GM12878 (cell line): ENCODE data around the gene DIP2C. TPM values are rescaled to one million over a fixed set of nuclear protein-coding genes. Genes with fewer than 3 reads are reported as not detected.
A peak's percentile ranks its signal among the peaks of the same experiment; 100 is the strongest.

Experiments
- ATAC-seq: fragments of 200-7000 bp; cut with Tn5 transposase; 3 replicates; pipeline ENCODE4 v1.9.1; 2020; ENCODE audit warnings: mild to moderate bottlenecking, moderate library complexity
- BruUV-seq: library from RNA; stranded (reverse); fragments of 400-500 nt; replicated peaks from 2 replicates; lab custom pipeline; 2021; lab: Mats Ljungman, UMichigan
- CTCF ChIA-PET: fragments of 300-600 bp; sonication (Branson Sonifier 250); formaldehyde crosslinking; extraction: SDS; loops from one replicate; lab custom pipeline; 2021; ENCODE audit warnings: inconsistent platforms; lab: Yijun Ruan, JAX
- POLR2A ChIA-PET: fragments of 350-600 bp; formaldehyde crosslinking; extraction: SDS; loops from one replicate; lab custom pipeline; 2021; ENCODE audit warnings: inconsistent platforms; lab: Charles Lee
- RAD21 ChIA-PET: fragments of 300-600 bp; sonication (Branson Sonifier 250); formaldehyde crosslinking; loops from one replicate; lab custom pipeline; 2023; ENCODE audit warnings: antibody characterized with exemption; ENCODE audit not compliant: unreplicated experiment; lab: Charles Lee
- SMC1A ChIA-PET: fragments of 300-600 bp; sonication (Branson Sonifier 250); formaldehyde crosslinking; loops from one replicate; lab custom pipeline; 2023; ENCODE audit not compliant: unreplicated experiment, uncharacterized antibody; lab: Charles Lee
- DNase-seq: peaks from one replicate; pipeline ENCODE4 v3.0.0-alpha.2; 2011; ENCODE audit warnings: low read depth, low spot score
- FAIRE-seq: peaks from 3 replicates; lab custom pipeline; 2011; peaks lifted over from hg19 to GRCh38; lab: Jason Lieb, UNC
- H2AFZ ChIP-seq: 2 replicates; pipeline ENCODE4 v1.6.0; 2011; ENCODE audit warnings: low read depth, low read length, control low read depth; ENCODE audit not compliant: control insufficient read depth
- H3K27ac ChIP-seq: 2 replicates; pipeline ENCODE4 v1.5.1; 2011; ENCODE audit warnings: control low read depth; ENCODE audit not compliant: control insufficient read depth, insufficient read depth
- H3K27me3 ChIP-seq, 2 experiments: replicated peaks in 1 of 2; 2 replicates each; pipeline versions ENCODE4 v1.6.0 to v1.6.1; 2011; ENCODE audit warnings: low read length in 1 of 2; ENCODE audit not compliant: control insufficient read depth in 2 of 2, insufficient read depth in 2 of 2
- H3K36me3 ChIP-seq, 2 experiments: 2 replicates each; pipeline ENCODE4 v1.5.1; 2011; ENCODE audit warnings: low read length in 1 of 2; ENCODE audit not compliant: control insufficient read depth in 2 of 2, insufficient read depth in 2 of 2
- H3K4me1 ChIP-seq: 2 replicates; pipeline ENCODE4 v1.6.1; 2011; ENCODE audit warnings: mild to moderate bottlenecking, low read length, moderate library complexity, mixed read lengths; ENCODE audit not compliant: control insufficient read depth, insufficient read depth
- H3K4me2 ChIP-seq: 2 replicates; pipeline ENCODE4 v1.6.0; 2011; ENCODE audit warnings: control low read depth; ENCODE audit not compliant: control insufficient read depth, insufficient read depth
- H3K4me3 ChIP-seq: fragments of 200-600 bp; sonication (generic); 2 replicates; pipeline ENCODE4 v1.5.1; 2016
- H3K79me2 ChIP-seq: 2 replicates; pipeline ENCODE4 v1.6.0; 2011; ENCODE audit warnings: low read length; ENCODE audit not compliant: control insufficient read depth, insufficient read depth
- H3K9ac ChIP-seq: 2 replicates; pipeline ENCODE4 v1.8.0; 2011; ENCODE audit warnings: low read length, control low read depth, mixed read lengths; ENCODE audit not compliant: control insufficient read depth, insufficient read depth
- H3K9me3 ChIP-seq: replicated peaks from 3 replicates; pipeline ENCODE4 v1.5.1; 2011; ENCODE audit warnings: mild to moderate bottlenecking, low read length; ENCODE audit not compliant: control insufficient read depth, insufficient read depth
- H4K20me1 ChIP-seq: 2 replicates; pipeline ENCODE4 v1.6.0; 2011; ENCODE audit not compliant: control insufficient read depth, insufficient read depth
- CBX3 ChIP-seq: fragments of 200-600 bp; sonication (generic); IDR thresholded peaks from 2 replicates; pipeline ENCODE4 v1.6.1; 2016; ENCODE audit warnings: low read depth, borderline replicate concordance
- KDM1A ChIP-seq: fragments of 200-600 bp; sonication (generic); IDR thresholded peaks from 2 replicates; pipeline ENCODE4 v1.6.1; 2016; ENCODE audit warnings: borderline replicate concordance
- KLF5 ChIP-seq: fragments of 450-650 bp; IDR thresholded peaks from 2 replicates; pipeline ENCODE4 v1.6.1; 2014; ENCODE audit warnings: mild to moderate bottlenecking; ENCODE audit not compliant: partially characterized antibody
- LARP7 ChIP-seq: fragments of 450-650 bp; IDR thresholded peaks from 2 replicates; pipeline ENCODE4 v1.6.1; 2017; ENCODE audit warnings: mild to moderate bottlenecking
- NFXL1 ChIP-seq: fragments of 450-650 bp; IDR thresholded peaks from 2 replicates; pipeline ENCODE4 v1.6.1; 2017; ENCODE audit warnings: antibody characterized with exemption, mild to moderate bottlenecking, borderline replicate concordance
- NR2F1 ChIP-seq: fragments of 450-650 bp; conservative IDR thresholded peaks from 2 replicates; pipeline ENCODE4 v1.6.1; 2017; ENCODE audit warnings: mild to moderate bottlenecking
- ZNF24 ChIP-seq: fragments of 450-650 bp; IDR thresholded peaks from 2 replicates; pipeline ENCODE4 v1.6.1; 2017; ENCODE audit warnings: antibody characterized with exemption, mild to moderate bottlenecking
- whole genome bisulfite sequencing: methylation state at CpG from one replicate; pipeline ENCODE4 v1.1.6; 2016; ENCODE audit warnings: low lambda C conversion rate; ENCODE audit not compliant: insufficient replicate concordance, insufficient coverage; ENCODE audit errors: missing lambda C conversion rate; 5-methylcytosine and 5-hydroxymethylcytosine counted together
- in situ Hi-C: fragments of 300-500 bp; cut with MboI; formaldehyde crosslinking; loops from 9 replicates; pipeline ENCODE4 v1.14.3; 2018; ENCODE audit warnings: mixed read lengths
- intact Hi-C: fragments of 100-400 bp; cut with micrococcal nuclease; formaldehyde crosslinking; loops from one replicate; pipeline ENCODE4 v1.14.2; 2022; ENCODE audit not compliant: unreplicated experiment
- polyA plus RNA-seq, 11 experiments: library from polyadenylated mRNA; depleted of rRNA in 4 of 11; unstranded in 6 of 11; stranded (reverse) in 5 of 11; fragments of >200 nt; fragmentation: Nextera tagmentation in 4 of 11; fragmentation: Illumina TruSeq in 1 of 11; extraction: Ambion mirVana in 4 of 11; extraction: Trizol in 1 of 11; gene quantifications; 1 replicate in 1 of 11; 2 replicates in 10 of 11; pipeline versions ENCODE4 v1.2.1 to v1.2.3, GENCODE V29; 2011 to 2016; ENCODE audit warnings: inconsistent platforms in 2 of 11, missing spikeins in 2 of 11, low read depth in 1 of 11
- total RNA-seq, 4 experiments: library from RNA; depleted of rRNA in 3 of 4; stranded (reverse); fragments of >200 nt in 3 of 4; fragmentation: Illumina TruSeq in 1 of 4; extraction: Trizol in 1 of 4; gene quantifications; 2 replicates each; pipeline versions ENCODE4 v1.2.1 to v1.2.3, GENCODE V29; 2013 to 2021
- TF ChIP-seq, protein P1 (sequence below): IDR thresholded peaks from 2 replicates; pipeline ENCODE4 v1.6.1; 2011; ENCODE audit warnings: borderline replicate concordance, low read depth, mild to moderate bottlenecking, moderate library complexity, low read length; ENCODE audit not compliant: insufficient read depth, poor library complexity, severe bottlenecking
- TF ChIP-seq, protein P2 (sequence below): fragments of 450-650 bp; IDR thresholded peaks from 2 replicates; pipeline ENCODE4 v1.6.1; 2018; ENCODE audit warnings: mild to moderate bottlenecking, low read depth, moderate library complexity; ENCODE audit not compliant: partially characterized antibody
- TF ChIP-seq, protein P3 (sequence below): IDR thresholded peaks from 2 replicates; pipeline ENCODE4 v1.6.1; 2011; ENCODE audit warnings: borderline replicate concordance, low read depth, mild to moderate bottlenecking, moderate library complexity, mixed read lengths, low read length; ENCODE audit not compliant: insufficient read depth; ENCODE audit errors: extremely low read length

DIP2C gene
- total and polyA plus RNA-seq, 10 of the 15 experiments (the other 5 are each of a cell fraction or from before 2014, with no cell fraction given), result 0.01 to 0.10 (median 0.06) TPM

DNA sequence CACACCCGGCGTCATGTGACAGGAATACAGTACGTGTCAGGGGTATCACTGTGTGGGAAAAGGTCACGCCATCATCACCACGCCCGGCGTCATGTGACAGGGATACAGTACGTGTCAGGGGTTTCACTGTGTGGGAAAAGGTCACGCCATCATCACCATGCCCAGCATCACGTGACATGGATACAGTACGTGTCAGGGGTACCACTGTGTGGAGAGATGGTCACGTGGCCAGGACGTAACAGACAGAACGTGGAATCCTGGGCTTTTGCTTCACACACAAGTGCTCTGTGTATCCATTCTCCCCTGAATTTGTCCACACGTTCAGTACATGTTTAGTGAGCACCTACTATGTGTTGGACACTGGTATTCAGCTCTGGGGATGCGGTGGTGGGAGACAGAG, 34.5 kb upstream of the DIP2C start:
- intact Hi-C loops, result no loop called here
- WGBS, result 66% methylated on average over 14 of the region's 16 CpGs
- CTCF ChIA-PET, result no interaction called here

DNA sequence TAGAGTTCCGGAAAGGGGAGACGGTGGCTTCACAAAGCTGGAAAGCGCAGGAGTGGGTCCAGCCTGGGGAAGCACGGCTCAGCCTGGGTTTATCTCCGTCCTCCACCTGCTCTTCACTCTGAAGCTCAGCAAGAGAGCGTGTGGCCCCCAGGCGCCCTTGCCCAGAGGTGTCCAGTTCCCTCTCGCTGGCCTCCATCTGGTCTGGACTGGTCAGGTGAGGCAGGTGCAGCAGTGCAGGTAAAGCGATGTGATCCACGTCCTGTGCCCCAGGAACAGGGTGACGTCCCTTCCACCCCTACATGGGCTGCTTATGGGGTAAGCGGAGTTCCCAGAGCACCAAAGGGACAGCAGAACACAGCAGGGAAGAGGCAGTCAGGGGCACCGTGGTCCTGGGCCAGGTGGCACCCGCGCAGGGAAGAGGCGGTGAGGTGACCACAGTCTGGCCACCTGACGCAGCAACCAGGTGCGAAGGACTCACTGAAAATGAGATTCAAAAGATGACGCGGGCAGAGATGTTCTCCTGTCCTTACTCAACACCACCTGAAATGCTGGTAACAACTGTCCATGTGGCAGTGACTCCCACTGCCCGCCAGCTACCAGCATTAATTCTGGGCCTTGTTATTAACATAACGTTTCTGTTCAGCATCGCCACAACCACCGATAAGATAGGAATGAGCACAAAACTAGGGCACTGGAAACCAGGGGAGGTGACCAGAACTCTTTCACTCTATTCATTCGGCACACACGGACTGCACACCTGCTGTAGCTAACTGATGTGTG, 33.0 kb upstream of the DIP2C start:
- H3K9me3 ChIP-seq, result no peaks in the 10 kb centered on the region; the same call in 2 of the 3 replicates
- no TSS peak for BruUV-seq
- no peak overlapping the region for H3K27ac ChIP-seq
- DNase-seq (no peak), ATAC-seq (no peak), FAIRE-seq (no peak)
- no peak overlapping the region for H3K9ac ChIP-seq
- ChIA-PET POLR2A (no interaction called here), CTCF (no interaction called here), RAD21 (no interaction called here), SMC1A (no interaction called here)
- H3K4me1 ChIP-seq, result no peaks in the 10 kb centered on the region
- in situ Hi-C loops (no loop called here), intact Hi-C loops (no loop called here)
- 75% methylated on average over 26 of the region's 26 CpGs for WGBS
- H3K4me2 ChIP-seq, result no peak overlapping the region
- no peak overlapping the region for H3K4me3 ChIP-seq
- H3K27me3 ChIP-seq, result 0 out of 4 replicates have a peak, but pooled peaks cover 0 to 2% of the 10 kb centered on the region in 2 experiments
- H3K79me2 ChIP-seq, result no peaks in the 10 kb centered on the region
- no peak overlapping the region for H2AFZ ChIP-seq
- H3K36me3 ChIP-seq, result no peaks in the 10 kb centered on the region
- H4K20me1 ChIP-seq, result no peaks in the 10 kb centered on the region
- no peak for TF ChIP-seq NR2F1
- TF ChIP-seq ZNF24, result no peak
- TF ChIP-seq NFXL1, result no peak
- TF ChIP-seq KDM1A, result no peak
- TF ChIP-seq KLF5, result no peak
- TF ChIP-seq, protein P1, sequence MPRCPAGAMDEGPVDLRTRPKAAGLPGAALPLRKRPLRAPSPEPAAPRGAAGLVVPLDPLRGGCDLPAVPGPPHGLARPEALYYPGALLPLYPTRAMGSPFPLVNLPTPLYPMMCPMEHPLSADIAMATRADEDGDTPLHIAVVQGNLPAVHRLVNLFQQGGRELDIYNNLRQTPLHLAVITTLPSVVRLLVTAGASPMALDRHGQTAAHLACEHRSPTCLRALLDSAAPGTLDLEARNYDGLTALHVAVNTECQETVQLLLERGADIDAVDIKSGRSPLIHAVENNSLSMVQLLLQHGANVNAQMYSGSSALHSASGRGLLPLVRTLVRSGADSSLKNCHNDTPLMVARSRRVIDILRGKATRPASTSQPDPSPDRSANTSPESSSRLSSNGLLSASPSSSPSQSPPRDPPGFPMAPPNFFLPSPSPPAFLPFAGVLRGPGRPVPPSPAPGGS, result no peak
- TF ChIP-seq LARP7, result no peak
- TF ChIP-seq, protein P2, sequence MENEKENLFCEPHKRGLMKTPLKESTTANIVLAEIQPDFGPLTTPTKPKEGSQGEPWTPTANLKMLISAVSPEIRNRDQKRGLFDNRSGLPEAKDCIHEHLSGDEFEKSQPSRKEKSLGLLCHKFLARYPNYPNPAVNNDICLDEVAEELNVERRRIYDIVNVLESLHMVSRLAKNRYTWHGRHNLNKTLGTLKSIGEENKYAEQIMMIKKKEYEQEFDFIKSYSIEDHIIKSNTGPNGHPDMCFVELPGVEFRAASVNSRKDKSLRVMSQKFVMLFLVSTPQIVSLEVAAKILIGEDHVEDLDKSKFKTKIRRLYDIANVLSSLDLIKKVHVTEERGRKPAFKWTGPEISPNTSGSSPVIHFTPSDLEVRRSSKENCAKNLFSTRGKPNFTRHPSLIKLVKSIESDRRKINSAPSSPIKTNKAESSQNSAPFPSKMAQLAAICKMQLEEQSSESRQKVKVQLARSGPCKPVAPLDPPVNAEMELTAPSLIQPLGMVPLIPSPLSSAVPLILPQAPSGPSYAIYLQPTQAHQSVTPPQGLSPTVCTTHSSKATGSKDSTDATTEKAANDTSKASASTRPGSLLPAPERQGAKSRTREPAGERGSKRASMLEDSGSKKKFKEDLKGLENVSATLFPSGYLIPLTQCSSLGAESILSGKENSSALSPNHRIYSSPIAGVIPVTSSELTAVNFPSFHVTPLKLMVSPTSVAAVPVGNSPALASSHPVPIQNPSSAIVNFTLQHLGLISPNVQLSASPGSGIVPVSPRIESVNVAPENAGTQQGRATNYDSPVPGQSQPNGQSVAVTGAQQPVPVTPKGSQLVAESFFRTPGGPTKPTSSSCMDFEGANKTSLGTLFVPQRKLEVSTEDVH, result no peak

More for the DNA sequence above, 34.5 kb upstream of the DIP2C start:
- no peaks in the 10 kb centered on the region for H3K79me2 ChIP-seq
- H3K4me2 ChIP-seq, result no peak overlapping the region
- TF ChIP-seq, protein P3, sequence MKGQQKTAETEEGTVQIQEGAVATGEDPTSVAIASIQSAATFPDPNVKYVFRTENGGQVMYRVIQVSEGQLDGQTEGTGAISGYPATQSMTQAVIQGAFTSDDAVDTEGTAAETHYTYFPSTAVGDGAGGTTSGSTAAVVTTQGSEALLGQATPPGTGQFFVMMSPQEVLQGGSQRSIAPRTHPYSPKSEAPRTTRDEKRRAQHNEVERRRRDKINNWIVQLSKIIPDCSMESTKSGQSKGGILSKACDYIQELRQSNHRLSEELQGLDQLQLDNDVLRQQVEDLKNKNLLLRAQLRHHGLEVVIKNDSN, result peak; percentile 48
- TF ChIP-seq CBX3, result no peak
- ChIA-PET RAD21 (no interaction called here), POLR2A (no interaction called here), SMC1A (no interaction called here)
- FAIRE-seq, result no peak
- H3K4me1 ChIP-seq, result no peaks in the 10 kb centered on the region
- H4K20me1 ChIP-seq, result no peaks in the 10 kb centered on the region
- H3K4me3 ChIP-seq, result no peak overlapping the region
- no TSS peak for BruUV-seq
- H3K9me3 ChIP-seq, result no peaks in the 10 kb centered on the region; the same call in 2 of the 3 replicates
- no peak overlapping the region for H3K27ac ChIP-seq
- H3K9ac ChIP-seq, result no peak overlapping the region
- H3K27me3 ChIP-seq, result peaks cover 0 to 2% of the 10 kb centered on the region in 2 experiments; a peak in 1 of 4 replicates
- no peak for ATAC-seq
- in situ Hi-C loops, result no loop called here
- H3K36me3 ChIP-seq, result no peaks in the 10 kb centered on the region
- DNase-seq, result no peak
- H2AFZ ChIP-seq, result no peak overlapping the region
